Measurements from ENCODE around the gene DCXR.
"Not testable (repeated sequence)": the region's sequence is repeated elsewhere in the genome, so short reads cannot be mapped to it uniquely, and the experiment has no call there.

DCXR gene

DNA sequence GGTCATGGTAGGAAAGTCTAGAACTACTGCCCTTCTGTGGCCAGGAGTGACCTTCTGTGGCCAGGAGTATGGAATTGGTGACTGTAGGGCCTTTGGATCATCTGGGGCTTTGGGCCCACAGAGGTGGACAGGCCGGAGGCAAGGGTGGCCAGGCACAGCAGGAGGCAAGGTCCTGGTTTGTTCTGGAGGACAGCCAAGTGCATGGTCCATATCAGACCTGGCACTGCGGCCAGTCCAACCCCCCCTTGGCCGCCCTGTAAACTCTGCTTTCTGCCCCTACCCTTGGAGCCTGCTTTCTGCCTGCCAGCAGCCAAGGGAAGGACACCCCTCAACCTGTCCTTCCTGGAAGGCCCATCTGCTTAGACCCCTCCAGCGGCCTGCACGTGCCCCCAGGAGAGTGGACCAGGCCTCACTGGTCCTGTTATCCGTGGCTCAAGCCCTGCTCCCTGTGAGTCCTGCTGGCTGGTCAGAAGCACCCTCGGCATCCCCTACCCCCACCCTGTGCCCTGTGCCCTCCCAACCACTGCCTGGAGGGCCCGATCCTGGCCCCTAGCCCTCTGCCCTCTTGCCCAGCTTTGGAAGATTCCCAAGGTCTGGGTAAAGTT lies 2.3 kb upstream of the DCXR start:
- no peak for DNase-seq (ENCODE audit: low read depth in 2 of 2)

DNA sequence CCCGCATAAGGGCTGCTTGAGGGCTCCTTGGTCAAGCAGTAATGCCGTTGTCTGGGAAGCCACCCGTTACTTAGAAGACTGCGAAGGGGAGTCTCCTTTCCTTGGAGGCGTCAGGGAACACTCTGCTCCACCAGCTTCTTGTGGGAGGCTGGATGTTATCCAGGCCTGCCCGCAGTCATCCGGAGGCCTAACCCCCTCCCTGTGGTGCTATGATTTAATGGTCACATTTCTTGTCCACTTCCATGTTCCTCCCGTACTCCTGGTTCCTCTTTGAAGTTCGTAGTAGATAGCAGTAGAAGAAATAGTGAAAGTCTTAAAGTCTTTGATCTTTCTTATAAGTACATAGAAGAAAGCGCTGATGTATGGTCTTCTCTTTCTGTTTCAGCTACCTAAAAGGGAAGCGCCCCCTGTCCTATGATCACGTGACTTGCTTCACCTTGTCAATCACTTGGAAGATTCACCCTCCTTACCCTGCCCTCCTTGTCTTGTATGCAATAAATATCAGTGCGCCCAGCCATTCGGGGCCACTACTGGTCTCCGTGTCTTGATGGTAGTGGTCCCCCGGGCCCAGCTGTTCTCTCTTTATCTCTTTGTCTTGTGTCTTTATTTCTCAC lies 1.4 kb upstream of the DCXR start:
- not testable (repeated sequence) for DNase-seq (ENCODE audit: low read depth in 2 of 2)

DNA sequence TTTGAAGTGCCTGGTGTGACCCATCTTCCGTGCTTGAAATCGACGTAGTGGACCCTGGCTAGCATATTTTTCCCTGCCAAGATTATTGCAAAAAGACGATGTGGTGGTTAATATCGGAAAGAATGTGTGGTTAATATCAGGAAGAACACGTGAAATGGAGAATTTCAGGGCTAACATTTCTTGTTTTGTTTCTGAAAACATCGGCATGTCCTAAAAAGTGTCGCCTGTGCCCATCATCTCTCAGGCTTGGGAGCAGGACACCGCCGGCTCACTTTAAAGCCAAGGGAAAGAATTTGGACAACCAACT lies 345 bp upstream of the DCXR start:
- DNase-seq (ENCODE audit: low read depth in 2 of 2), result no peak

DNA sequence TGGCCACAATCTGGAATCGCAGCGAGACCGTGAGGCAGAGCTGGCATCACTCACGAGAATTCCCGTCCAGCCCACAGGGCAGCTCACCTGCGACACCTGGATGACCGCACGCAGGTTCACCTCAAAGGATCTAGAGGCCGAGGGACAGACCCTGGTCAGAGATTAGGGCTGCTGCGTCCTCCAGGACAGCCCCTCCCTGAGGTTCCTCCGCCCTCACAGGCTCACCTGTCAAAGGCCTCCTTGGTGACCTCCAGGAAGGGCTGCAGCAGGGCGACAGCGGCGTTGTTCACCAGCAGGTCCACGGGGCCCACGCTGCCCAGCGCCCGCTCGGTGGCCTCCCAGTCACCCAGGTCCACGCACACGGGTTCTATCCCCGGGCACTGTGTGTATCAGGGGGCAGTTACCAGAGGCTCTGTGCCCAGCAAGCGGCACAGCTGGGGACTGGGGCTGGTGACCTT lies 834 bp downstream of the DCXR start:
- DNase-seq (ENCODE audit: low read depth in 2 of 2), result no peak

DNA sequence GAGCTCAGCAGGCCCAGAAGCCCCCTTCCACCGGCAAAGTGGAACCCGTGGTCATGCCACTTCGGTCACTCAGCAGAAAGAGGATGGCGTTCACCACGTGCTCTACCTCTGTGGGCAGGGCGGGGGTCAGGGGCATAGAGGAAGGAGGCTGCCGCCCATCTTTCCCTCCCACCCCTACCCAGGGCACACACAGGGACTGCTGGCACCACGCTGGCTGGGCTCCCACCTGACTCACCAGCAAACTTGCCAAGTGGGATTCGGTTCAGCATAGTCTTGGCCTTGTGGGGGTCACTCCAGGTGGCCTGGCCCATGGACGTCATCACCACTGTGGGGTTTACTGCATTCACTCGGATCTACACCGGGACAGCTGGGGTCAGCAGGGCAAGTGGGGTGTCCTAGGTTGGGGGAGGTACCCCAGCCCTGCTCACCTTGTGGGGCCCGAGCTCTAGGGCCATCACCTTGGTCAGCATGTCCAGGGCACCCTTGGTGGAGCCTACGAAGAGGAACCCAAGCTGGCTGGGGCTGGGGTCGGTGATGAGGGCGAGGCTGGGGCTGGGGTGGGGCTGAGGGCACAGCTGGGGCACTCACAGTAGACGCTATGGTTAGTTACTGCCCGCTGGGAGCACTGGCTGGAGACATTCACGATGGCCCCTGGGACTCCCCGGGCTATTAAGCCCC lies 1.4 kb downstream of the DCXR start:
- DNase-seq (ENCODE audit: low read depth in 2 of 2), result no peak

DNA sequence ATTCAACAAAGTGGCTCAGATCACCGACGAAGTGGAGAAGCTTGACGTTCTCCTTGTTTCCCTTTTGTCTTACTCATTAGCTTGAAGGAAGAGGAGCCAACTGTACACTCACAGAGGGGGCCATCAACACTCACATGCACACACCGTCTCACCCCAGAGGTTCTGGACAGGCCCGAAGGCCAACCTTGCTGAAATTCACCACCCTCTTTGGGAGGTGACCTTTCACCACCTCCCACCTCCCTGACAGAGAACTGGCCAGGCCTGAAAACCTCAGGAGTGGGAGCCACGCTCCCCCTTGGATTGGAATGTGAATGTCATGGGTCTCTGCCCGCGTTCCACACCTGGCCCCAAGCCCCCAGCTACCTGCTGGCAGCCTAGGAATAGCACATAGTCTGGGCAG lies 2.0 kb downstream of the DCXR start:
- no peak for DNase-seq (ENCODE audit: low read depth in 2 of 2)

DNA sequence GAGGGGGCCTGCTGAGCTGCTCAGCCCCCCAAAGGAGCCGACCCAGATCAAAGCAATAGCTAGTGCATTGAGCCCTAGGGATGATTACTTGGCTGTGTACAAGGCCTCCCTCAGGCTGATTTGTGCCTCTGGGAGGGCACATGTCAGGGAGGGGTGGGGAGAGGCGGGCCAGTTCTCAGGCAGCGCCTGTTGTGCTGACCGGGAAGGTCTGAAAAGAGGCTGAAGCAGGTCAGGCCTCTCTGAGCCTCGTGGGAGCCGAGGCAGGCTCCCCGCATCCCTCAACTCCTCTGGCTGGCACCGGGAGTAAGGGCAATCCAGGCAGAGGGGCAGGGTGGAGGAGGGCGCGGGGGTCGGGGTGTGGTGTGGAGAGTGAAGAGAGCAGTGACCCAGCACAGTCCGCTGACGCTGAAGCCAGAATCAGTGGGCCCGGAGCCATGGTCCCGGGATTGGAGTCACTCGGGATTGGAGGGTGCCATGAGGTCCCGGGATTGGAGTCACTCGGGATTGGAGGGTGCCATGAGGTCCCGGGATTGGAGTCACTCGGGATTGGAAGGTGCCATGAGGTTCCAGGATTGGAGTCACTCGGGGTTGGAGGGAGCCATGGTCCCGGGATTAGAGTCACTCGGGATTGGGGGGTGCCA lies 3.0 kb downstream of the DCXR start:
- no peak for DNase-seq (ENCODE audit: low read depth in 2 of 2)

DNA sequence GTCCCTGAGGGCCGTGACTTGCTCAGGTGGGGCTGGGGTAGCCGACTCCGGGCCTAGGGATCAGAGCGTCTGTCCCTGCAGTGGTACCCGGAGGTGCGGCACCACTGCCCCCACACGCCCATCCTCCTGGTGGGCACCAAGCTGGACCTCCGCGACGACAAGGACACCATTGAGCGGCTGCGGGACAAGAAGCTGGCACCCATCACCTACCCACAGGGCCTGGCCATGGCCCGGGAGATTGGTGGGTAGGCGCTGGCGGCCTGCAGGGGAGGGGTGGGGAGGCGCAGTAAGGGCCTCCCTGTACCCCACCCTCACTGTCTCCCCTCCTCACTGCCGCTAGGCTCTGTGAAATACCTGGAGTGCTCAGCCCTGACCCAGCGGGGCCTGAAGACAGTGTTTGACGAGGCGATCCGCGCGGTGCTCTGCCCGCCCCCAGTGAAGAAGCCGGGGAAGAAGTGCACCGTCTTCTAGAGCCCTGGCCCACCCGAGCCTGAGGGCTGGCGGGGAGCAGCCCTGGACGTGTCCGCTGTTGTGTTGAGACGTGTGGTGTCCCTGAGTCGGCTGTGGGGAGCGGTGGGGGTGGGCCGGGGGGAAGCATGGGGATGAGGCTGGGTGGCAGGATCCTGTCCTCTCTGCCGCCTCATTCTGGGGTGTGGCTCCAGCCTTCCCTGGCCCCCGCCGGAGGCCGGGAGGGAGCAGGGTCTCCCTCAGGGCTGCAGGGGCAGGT lies 4.0 kb downstream of the DCXR start:
- no peak for DNase-seq (ENCODE audit: low read depth in 2 of 2)

DNA sequence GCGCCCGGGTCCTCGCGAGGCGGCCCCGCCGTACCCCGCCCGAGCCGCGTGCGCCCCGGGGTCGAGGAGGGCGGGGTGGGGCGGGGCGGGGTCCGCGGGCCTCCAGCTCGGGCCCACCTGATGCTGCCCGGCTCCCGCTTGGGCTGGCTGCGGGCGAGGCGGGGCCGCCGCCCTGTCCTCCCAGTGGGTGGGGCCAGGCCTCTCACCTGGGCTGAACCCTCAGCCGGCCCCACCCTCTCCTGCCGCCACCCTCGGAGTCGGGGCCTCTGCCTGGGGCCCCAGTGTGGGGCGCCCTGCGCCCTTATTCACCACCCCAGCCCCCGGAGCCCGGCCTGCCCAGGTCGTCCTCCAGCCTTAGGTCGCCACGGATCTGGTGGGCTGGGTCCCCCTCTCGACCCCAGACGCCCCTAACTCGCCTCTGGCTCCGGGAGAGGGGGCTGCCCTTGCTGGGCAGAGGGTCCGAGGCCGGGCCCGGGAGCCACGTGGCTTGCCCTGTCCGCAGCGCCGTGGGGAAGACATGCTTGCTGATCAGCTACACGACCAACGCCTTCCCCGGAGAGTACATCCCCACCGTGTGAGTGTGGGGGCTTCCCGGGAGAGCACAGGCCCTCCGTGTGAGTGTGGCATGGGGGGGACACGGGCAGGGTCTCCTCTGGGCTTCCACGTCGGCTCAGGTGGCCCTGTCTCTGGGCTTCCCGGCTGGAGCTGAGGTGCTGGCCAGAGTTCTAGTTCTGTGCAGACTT lies 5.4 kb downstream of the DCXR start:
- peak in 1 of 2 experiments; percentile 40 for DNase-seq (ENCODE audit: low read depth in 2 of 2)

DNA sequence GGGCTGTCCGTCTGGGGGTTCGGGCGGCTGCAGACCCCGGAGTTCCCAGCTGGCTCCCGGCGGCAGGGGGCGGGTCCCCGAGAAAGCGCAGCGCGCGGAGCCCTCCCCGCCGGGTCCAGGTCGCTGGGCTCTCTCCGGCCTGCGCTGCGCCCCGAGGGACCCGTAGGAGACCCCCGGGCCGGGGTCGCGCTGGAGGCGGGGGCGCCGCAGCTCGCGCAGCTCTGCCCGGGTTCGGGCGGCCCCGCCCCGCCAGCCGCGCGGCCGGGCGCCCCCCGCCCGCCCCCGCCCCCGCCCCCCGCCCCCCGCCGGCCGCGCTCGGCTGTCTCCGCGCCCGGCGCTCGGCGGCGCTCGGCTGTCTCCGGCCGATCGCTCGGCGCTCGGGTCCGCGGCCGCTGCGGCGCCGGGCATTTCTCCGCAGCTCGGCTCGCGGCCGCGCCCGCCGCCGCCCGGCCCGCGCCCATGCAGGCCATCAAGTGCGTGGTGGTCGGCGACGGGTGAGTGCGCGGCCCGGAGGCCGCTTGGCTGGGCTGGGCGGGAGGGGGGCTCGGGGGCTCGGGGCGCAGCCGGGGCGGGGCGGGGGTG lies 6.1 kb downstream of the DCXR start, which contains the start of gene RAC3:
Gene RAC3 (plus strand): TSS at position 376 of the 582 bp plus-strand sequence. CDS start 84 bp downstream, at position 460.
- no peak for DNase-seq (ENCODE audit: low read depth in 2 of 2)

DNA sequence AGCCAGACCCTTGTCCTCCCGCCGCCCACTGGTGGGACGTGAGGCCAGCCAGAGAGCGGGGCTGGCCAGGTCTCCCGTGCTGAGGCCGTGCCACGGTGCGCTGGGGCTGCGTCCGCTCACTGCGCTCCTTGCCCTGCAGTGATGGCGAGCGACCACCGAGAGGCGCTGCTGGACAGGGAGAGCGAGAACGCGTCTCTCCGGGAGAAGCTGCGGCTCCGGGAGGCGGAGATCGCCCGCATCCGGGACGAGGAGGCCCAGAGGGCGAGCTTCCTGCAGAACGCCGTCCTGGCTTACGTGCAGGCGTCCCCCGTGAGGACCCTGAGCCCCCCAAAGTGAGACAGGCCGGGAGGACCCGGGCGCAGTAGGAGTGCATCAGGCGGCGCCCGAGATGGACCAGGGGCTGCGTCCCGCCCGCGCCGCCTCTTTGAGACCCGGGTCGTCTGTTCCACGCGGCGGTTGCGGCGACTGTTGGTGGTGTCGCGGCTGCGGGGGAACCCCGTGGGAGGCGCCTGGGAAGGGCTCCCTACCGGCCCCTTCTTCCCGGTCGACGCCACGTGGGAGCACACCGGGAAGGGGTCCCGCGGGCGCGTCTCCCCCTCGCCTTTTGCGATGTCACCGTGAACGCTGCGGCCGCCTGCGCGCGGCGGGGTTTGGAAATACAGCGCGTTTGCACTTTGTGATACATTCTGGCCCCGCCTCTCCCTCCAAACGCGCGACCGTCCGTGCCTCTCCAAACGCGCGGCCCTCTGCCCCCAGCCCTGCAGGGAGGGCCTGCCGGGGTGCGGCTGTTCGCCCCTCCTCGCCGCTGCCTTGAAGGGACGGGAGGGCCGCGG lies 6.8 kb downstream of the DCXR start:
- peak; percentile 61 to 80 for DNase-seq (ENCODE audit: low read depth in 2 of 2)

DNA sequence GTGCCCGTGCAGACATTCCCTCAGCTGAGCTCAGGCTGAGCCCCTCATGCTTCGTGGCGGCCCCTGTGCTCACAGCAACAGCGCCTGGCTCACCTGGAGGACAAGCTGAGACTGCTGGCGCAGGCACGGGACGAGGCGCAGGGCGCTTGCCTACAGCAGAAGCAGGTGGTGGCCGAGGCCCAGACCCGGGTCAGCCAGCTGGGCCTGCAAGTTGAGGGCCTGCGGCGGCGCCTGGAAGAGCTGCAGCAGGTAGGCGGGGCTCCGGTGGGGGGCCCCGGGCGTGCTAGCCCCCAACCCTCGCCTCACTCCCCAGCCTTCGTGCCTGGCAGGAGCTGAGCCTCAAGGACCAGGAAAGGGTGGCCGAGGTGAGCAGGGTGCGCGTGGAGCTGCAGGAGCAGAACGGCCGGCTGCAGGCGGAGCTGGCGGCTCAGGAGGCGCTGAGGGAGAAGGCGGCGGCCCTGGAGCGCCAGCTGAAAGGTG lies 7.5 kb downstream of the DCXR start:
- no peak for DNase-seq (ENCODE audit: low read depth in 2 of 2)

DNA sequence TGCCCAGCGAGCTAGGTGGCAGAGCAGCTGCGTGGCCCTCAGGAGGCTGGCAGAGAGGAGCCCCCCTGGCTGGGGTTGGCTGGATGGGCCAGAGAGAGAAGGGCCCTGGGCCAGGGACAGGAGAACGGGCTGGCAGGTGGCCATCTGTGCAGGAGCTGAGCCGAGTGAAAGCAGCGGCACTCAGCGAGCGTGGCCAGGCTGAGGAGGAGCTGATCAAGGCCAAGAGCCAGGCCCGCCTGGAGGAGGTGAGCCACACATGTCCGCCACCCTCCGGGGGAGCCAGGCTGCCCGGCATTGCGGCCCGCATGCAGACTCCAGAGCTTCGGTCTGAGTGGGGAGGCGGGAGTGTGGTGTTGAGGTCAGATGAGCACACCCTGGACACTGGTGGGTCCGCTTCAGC lies 8.1 kb downstream of the DCXR start:
- DNase-seq (ENCODE audit: low read depth in 2 of 2), result no peak

DNA sequence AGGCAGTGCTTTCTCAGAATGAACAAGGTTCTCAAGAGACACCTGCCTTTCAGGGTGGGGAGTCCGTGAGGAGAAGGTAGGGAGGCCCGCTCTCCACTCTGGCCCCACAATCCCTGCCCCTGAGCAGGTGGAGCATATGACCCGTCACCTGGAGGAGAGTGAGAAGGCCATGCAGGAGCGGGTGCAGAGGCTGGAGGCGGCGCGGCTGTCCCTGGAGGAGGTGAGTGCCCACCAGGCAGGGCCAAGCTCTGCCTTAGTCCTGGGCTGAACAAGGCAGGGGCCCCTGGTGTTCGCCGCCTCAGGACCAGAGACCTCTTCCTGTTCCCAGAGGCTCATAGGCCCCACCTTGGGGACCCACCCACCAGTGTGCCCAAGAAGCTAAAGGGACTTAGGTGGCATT lies 8.5 kb downstream of the DCXR start:
- DNase-seq (ENCODE audit: low read depth in 2 of 2), result no peak

DNA sequence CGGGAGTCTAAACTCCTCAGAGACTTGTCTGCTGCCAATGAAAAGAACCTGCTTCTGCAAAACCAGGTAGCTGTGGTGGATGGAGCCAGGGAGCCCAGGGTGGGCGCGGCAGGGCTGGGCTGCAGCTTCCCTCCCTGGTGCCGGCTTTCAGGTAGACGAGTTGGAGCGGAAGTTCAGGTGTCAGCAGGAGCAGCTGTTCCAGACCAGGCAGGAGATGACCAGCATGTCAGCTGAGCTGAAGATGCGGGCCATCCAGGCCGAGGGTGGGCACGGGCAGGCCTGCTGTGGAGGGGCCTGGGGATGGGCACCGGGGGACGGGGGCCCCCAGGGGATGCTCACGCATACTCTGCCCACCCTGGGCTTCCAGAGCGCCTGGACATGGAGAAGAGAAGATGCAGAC lies 9.3 kb downstream of the DCXR start:
- no peak for DNase-seq (ENCODE audit: low read depth in 2 of 2)

DNA sequence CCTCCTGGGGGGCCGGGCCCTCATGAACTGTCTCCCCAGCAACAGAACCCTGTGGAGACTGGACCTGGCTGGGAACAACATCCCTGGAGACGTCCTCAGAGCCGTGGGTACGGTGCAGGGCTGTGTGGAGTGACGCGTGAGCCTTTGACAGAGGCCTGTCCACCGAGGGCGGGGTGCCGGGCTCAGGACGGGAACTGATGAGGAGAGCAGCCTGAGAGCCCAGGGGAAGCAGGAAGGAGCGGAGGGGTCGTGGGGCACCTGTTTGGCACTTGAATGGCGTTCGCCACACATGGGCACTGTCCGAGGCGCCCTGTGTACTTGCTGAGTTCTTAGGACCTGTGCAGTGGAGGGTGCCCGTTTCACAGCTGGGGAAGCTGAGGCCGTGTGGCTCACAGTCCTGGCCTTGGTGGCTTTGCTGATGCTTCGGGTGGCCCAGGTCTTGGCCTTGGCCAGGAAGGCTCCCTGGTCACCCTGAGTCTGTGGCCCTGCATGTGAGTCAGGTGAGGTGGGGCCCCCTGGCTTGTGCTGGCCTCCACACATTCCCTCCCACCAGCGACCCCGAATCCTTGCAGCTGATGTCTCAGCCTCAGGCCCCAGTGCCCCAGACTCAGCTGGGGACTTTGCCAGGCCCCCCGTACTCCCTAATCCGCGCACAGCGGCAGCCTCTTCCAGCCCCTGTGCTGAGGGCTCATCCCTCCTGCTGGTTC lies 11.9 kb downstream of the DCXR start:
- DNase-seq (ENCODE audit: low read depth in 2 of 2), result no peak

DNA sequence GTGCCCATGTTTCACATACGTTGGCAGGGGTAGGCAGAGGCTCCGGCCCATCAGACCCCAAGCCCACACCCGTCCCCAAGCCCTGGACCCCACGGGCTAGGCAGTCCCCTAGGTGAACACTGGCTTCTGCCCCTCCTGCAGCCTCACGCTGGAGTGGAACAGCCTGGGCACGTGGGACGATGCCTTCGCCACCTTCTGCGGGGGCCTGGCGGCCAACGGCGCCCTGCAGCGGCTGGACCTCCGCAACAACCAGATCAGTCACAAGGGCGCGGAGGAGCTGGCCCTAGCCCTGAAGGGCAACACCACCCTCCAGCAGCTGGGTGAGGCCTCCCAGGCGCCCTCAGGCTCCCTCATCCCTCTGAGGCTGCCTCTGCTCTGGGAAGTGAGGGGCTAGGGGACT lies 12.6 kb downstream of the DCXR start:
- no peak for DNase-seq (ENCODE audit: low read depth in 2 of 2)

DNA sequence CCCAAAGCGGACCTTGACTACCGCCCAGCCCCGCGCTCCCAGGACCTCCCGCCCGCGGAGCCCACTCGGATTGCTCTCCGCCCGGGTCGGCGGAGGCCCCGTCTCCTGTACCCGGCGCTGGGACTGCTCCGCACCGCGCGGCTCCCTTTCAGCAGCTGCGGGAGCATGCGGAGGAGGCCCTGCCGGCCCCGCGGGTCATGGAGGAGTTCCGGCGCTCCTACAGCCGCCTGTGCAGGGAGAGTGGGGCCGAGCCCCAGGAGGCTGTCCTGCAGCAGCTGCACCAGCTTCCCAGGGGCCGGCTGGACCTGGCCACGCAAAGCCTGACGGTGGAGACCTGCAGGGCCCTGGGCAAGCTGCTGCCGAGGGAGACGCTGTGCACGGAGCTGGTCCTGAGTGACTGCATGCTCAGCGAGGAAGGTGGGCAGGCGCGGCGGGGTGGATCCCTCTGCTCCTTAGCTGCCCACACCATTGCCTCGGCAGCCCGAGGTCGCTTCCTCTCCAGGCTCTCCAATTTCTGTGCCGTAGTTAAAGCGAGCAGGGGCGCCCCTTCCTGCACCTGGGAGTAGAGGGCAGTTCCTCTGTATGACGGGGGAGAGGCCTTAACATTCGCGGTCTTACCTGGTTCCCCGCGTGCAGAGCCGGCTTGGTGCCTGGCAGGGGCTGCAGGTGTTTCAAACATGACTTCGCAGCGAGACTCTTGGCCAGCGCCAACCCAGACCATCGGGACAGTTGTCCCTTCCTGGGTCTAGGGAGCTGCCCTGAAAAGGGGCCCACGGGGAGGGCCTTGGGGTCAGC lies 13.9 kb downstream of the DCXR start:
- DNase-seq (ENCODE audit: low read depth in 2 of 2), result no peak
